CD4-positive, CD25-positive, alpha-beta regulatory T cell (primary cell): ENCODE measurements around the gene SEC14L1. TPM values are rescaled to one million over a fixed set of nuclear protein-coding genes. Genes with fewer than 3 reads are reported as not detected.

ENCODE experiments used
- ATAC-seq, 2 donors: fragments of 150-1000 bp; cut with Tn5 transposase; one replicate each; pipeline ENCODE4 v1.10.0; 2021; ENCODE audit warnings: low read depth in 2 of 2, moderate number of reproducible peaks in 2 of 2, moderate library complexity in 1 of 2
- DNase-seq, 3 donors: peaks; one replicate each; pipeline versions ENCODE4 v3.0.0 to v3.0.0-alpha.2; 2012 to 2022; ENCODE audit warnings: mixed read lengths in 1 of 3
- H3K27ac ChIP-seq: one replicate; pipeline ENCODE4 v1.7.0; 2013; ENCODE audit warnings: mild to moderate bottlenecking, low read length; ENCODE audit not compliant: insufficient read depth, poor library complexity, severe bottlenecking
- H3K27me3 ChIP-seq: one replicate; pipeline ENCODE4 v1.7.0; 2013; ENCODE audit warnings: low read length; ENCODE audit not compliant: control insufficient read depth, insufficient read depth
- H3K36me3 ChIP-seq: one replicate; pipeline ENCODE4 v1.7.0; 2013; ENCODE audit warnings: mild to moderate bottlenecking, low read length, moderate library complexity; ENCODE audit not compliant: control insufficient read depth, insufficient read depth
- H3K4me1 ChIP-seq: 2 replicates; pipeline ENCODE4 v1.7.0; 2013; ENCODE audit warnings: mild to moderate bottlenecking, low read length; ENCODE audit not compliant: insufficient read depth, control insufficient read depth, poor library complexity, severe bottlenecking
- H3K4me3 ChIP-seq: one replicate; pipeline ENCODE4 v1.7.0; 2013; ENCODE audit warnings: low read depth, mild to moderate bottlenecking, low read length, moderate library complexity
- H3K9me3 ChIP-seq, 2 experiments: 1 replicate in 1 of 2; 2 replicates in 1 of 2; pipeline ENCODE4 v1.7.0; 2013; ENCODE audit warnings: low read length in 2 of 2, mild to moderate bottlenecking in 1 of 2, moderate library complexity in 1 of 2; ENCODE audit not compliant: control insufficient read depth in 2 of 2
- H3K27ac Mint-ChIP-seq, 3 donors: one replicate each; pipeline ENCODE4 v1.8.0; 2020 to 2022; ENCODE audit warnings: mild to moderate bottlenecking in 3 of 3, mixed read lengths in 3 of 3, moderate library complexity in 2 of 3
- H3K27me3 Mint-ChIP-seq: one replicate; pipeline ENCODE4 v1.8.0; 2022; ENCODE audit warnings: mild to moderate bottlenecking, mixed read lengths
- H3K36me3 Mint-ChIP-seq: one replicate; pipeline ENCODE4 v1.8.0; 2020; ENCODE audit warnings: mixed read lengths
- H3K4me1 Mint-ChIP-seq, 4 donors: one replicate each; pipeline ENCODE4 v1.8.0; 2020 to 2022; ENCODE audit warnings: mixed read lengths in 4 of 4, mild to moderate bottlenecking in 1 of 4
- H3K4me3 Mint-ChIP-seq, 4 donors: one replicate each; pipeline ENCODE4 v1.8.0; 2020 to 2022; ENCODE audit warnings: mild to moderate bottlenecking in 4 of 4, mixed read lengths in 4 of 4, moderate library complexity in 3 of 4
- H3K9me3 Mint-ChIP-seq, 7 donors: one replicate each; pipeline ENCODE4 v1.8.0; 2020 to 2022; ENCODE audit warnings: mixed read lengths in 7 of 7, mild to moderate bottlenecking in 3 of 7, moderate library complexity in 2 of 7
- polyA plus RNA-seq, 4 donors: library from polyadenylated mRNA; unstranded; fragments of 300-500 nt; fragmentation: Illumina TruSeq; gene quantifications; one replicate each; pipeline ENCODE4 v1.2.3, GENCODE V29; 2021
- total RNA-seq: library from RNA; stranded (reverse); gene quantifications from one replicate; pipeline ENCODE4 v1.2.3, GENCODE V29; 2022

SEC14L1 gene
- total and polyA plus RNA-seq, 5 donors from 2014 or later, result 13.2 to 143 (median 20.5) TPM

DNA sequence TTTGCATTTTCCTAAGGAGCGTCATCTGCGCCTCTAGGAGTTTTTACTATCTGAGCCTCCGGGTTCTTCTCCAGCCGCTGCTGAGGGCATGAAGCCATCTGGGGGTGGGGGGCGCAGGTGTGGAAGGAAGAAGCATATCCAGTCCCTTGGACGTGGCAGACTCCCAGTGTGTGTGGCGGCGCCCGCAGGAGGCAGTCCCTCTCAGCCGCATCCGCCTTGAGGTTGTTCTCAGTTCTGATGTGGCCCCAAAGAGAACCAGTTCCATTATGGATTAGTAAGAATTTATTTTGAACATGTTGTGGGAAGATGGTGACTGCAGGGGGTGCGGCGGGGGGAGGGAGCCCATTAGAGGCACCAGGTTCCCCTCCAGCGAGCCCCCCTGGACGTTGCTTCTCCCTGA lies 100.2 kb downstream of the SEC14L1 start:
- Histone ChIP-seq H3K27me3 (no peaks in the 10 kb centered on the region), H3K4me3 (no peak overlapping the region), H3K4me1 (no peaks in the 10 kb centered on the region), H3K27ac (no peak overlapping the region), H3K9me3 (no peaks in the 10 kb centered on the region), H3K36me3 (no peaks in the 10 kb centered on the region)
- H3K9me3 Mint-ChIP-seq, result peaks cover 0 to 2% (median 0%) of the 10 kb centered on the region in 7 donors
- H3K27ac Mint-ChIP-seq, result no peak overlapping the region
- ATAC-seq (no peak), DNase-seq (no peak)
- H3K27me3 Mint-ChIP-seq, result peaks cover 18% of the 10 kb centered on the region
- H3K4me3 Mint-ChIP-seq, result no peak overlapping the region
- peaks cover 0 to 8% (median 1%) of the 10 kb centered on the region in 4 donors for H3K4me1 Mint-ChIP-seq
- no peaks in the 10 kb centered on the region for H3K36me3 Mint-ChIP-seq

DNA sequence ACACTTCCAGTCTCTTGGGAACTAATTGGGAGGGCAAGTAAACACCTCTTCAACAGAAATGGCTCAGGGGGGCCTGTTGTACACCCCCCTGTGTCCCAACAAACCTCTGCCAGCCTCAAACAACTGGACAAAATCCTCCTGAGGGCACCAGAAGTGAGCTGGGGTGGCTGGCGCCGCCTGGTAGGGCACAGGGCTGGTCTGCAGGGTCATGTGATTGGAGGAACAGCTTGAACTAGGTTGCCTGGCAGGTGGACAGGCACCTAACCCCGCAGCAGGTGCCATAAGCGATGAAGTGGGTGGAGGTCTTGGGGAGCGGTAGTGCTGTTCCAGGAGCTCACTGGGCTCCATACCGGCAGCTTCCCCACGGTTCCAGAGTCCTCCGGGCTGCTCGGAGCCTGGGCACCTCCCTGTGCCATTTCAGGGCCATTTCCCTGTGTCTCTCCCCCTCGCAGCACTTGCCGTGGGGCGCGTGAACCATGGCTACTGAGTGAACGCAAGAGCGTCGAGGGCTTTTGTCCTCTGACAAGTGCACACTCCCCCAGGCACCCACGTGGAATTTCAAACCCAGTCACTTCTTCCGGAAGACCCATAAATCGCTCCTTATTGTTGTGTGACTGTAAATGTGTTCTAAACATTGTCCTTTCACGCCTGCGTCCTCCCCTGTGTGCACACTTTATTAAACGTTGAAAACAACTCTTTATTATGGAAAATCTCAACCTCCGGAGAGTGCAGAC lies 101.5 kb downstream of the SEC14L1 start:
- no peaks in the 10 kb centered on the region for H3K9me3 ChIP-seq
- no peaks in the 10 kb centered on the region for H3K36me3 ChIP-seq
- Mint-ChIP-seq H3K4me1 (peaks cover 0 to 12% (median 1%) of the 10 kb centered on the region in 4 donors), H3K27ac (no peak overlapping the region), H3K36me3 (no peaks in the 10 kb centered on the region), H3K9me3 (peaks cover 0 to 2% (median 0%) of the 10 kb centered on the region in 7 donors), H3K27me3 (peaks cover 13% of the 10 kb centered on the region), H3K4me3 (no peak overlapping the region)
- no peak overlapping the region for H3K27ac ChIP-seq
- H3K4me1 ChIP-seq, result peaks cover 8% of the 10 kb centered on the region
- no peaks in the 10 kb centered on the region for H3K27me3 ChIP-seq
- ATAC-seq (no peak), DNase-seq (no peak)
- H3K4me3 ChIP-seq, result no peak overlapping the region

DNA sequence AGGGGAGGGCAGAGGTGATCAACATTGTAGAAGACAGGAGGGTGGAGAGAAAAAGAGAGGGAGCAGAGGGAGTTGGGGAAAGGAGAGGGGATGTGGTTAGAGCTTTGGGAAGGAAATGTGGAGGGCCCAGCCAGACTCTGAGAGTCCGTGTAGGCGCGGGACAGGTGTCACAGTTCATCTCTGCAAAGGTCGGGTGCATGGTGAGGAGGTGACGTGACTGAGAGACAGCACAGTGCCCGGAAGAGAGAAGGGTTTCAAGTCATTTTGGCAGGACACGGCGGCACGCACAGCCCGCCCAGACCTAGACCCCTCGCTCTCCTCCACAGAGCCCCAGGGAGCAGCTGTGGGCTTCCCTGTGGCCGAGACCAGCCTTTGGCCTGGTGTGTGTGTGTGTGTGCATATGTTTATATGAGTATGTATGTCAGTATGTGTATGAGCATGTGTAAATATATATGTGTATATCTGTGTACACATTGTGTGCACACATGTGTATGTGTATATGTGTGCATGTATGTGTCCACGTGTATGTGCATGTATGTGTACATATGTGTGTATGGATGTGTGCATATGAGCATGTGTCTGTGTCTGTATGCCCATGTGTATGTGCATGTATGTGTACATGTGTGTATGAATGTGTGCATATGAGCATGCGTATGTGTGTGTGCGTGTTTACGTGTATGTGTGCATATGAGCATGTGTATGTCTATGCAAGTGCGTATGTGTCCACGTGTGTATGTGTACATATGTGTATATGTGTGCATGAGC lies 104.6 kb downstream of the SEC14L1 start:
- H3K4me3 Mint-ChIP-seq, result peak overlapping the region in 1 of 4 donors; percentile 71
- no peak for ATAC-seq
- no peak overlapping the region for H3K27ac ChIP-seq
- no peaks in the 10 kb centered on the region for H3K9me3 ChIP-seq
- peak overlapping the region in 1 of 3 donors; percentile 55 for H3K27ac Mint-ChIP-seq
- no peaks in the 10 kb centered on the region for H3K36me3 Mint-ChIP-seq
- peaks cover 30% of the 10 kb centered on the region for H3K27me3 Mint-ChIP-seq
- H3K9me3 Mint-ChIP-seq, result peaks cover 0 to 1% (median 0%) of the 10 kb centered on the region in 7 donors
- H3K4me3 ChIP-seq, result no peak overlapping the region
- H3K4me1 Mint-ChIP-seq, result peaks cover 0 to 20% (median 4%) of the 10 kb centered on the region in 4 donors
- no peaks in the 10 kb centered on the region for H3K27me3 ChIP-seq
- peaks cover 10% of the 10 kb centered on the region for H3K4me1 ChIP-seq
- DNase-seq, result peak in 1 of 3 donors; percentile 28
- no peaks in the 10 kb centered on the region for H3K36me3 ChIP-seq

GRCh38 chr17:77246110-77247047 lies 105.6 kb downstream of the SEC14L1 start:
- no peaks in the 10 kb centered on the region for H3K27me3 ChIP-seq
- no peak overlapping the region for H3K27ac ChIP-seq
- Mint-ChIP-seq H3K36me3 (no peaks in the 10 kb centered on the region), H3K27me3 (peaks cover 33% of the 10 kb centered on the region), H3K4me1 (peaks cover 0 to 20% (median 4%) of the 10 kb centered on the region in 4 donors), H3K4me3 (peak overlapping the region; percentile 68 to 81 (median 72)), H3K27ac (peak overlapping the region in 1 of 3 donors; percentile 48), H3K9me3 (peaks cover 0 to 1% (median 0%) of the 10 kb centered on the region in 7 donors)
- H3K9me3 ChIP-seq, result no peaks in the 10 kb centered on the region
- H3K4me3 ChIP-seq, result no peak overlapping the region
- ATAC-seq (no peak), DNase-seq (no peak)
- H3K36me3 ChIP-seq, result no peaks in the 10 kb centered on the region
- H3K4me1 ChIP-seq, result peaks cover 10% of the 10 kb centered on the region

GRCh38 chr17:77247048-77247541 lies 106.3 kb downstream of the SEC14L1 start:
- H3K27ac Mint-ChIP-seq, result no peak overlapping the region
- H3K36me3 Mint-ChIP-seq, result no peaks in the 10 kb centered on the region
- Histone ChIP-seq H3K4me3 (no peak overlapping the region), H3K27ac (no peak overlapping the region), H3K27me3 (no peaks in the 10 kb centered on the region), H3K9me3 (no peaks in the 10 kb centered on the region), H3K4me1 (peaks cover 10% of the 10 kb centered on the region), H3K36me3 (no peaks in the 10 kb centered on the region)
- peaks cover 0 to 1% (median 0%) of the 10 kb centered on the region in 7 donors for H3K9me3 Mint-ChIP-seq
- H3K4me3 Mint-ChIP-seq, result peak overlapping the region in 3 of 4 donors; percentile 62 to 81 (median 65)
- ATAC-seq, result peak; percentile 90 to 93
- H3K27me3 Mint-ChIP-seq, result peaks cover 35% of the 10 kb centered on the region
- peak; percentile 77 to 80 (median 78) for DNase-seq
- peaks cover 0 to 20% (median 4%) of the 10 kb centered on the region in 4 donors for H3K4me1 Mint-ChIP-seq

- H3K4me3 ChIP-seq, result no peak overlapping the region
- Mint-ChIP-seq H3K36me3 (no peaks in the 10 kb centered on the region), H3K4me3 (peak overlapping the region; percentile 33 to 81 (median 64)), H3K4me1 (peaks cover 0 to 20% (median 4%) of the 10 kb centered on the region in 4 donors), H3K27me3 (peaks cover 35% of the 10 kb centered on the region), H3K9me3 (peaks cover 0 to 1% (median 0%) of the 10 kb centered on the region in 7 donors), H3K27ac (no peak overlapping the region)
- H3K27ac ChIP-seq, result no peak overlapping the region
- no peaks in the 10 kb centered on the region for H3K9me3 ChIP-seq
- no peaks in the 10 kb centered on the region for H3K27me3 ChIP-seq
- ATAC-seq, result no peak
- peaks cover 10% of the 10 kb centered on the region for H3K4me1 ChIP-seq
- DNase-seq, result no peak
- H3K36me3 ChIP-seq, result no peaks in the 10 kb centered on the region
Measured at GRCh38 chr17:77247609-77248008, 106.8 kb downstream of the SEC14L1 start.
